Body of pancreas (tissue), 4 donors: Measurements from ENCODE around the gene SCRG1. TPM values are rescaled to one million over a fixed set of nuclear protein-coding genes. Genes with fewer than 3 reads are reported as not detected.

Experiments
- ATAC-seq: fragments of 150-250 bp; one replicate; pipeline ENCODE4 v1.9.1; 2016
- DNase-seq, 4 donors: peaks; one replicate each; pipeline ENCODE4 v3.0.0-alpha.2; 2019
- H3K27ac ChIP-seq, 4 donors: fragments of 200-600 bp; sonication (generic); 1 replicate in 3 of 4; 2 replicates in 1 of 4; pipeline versions ENCODE4 v1.5.1 to v1.6.1; 2016 to 2019; ENCODE audit warnings: mild to moderate bottlenecking in 1 of 4, mixed read lengths in 1 of 4, moderate library complexity in 1 of 4
- H3K27me3 ChIP-seq, 2 donors: fragments of 200-600 bp; sonication (generic); one replicate each; pipeline ENCODE4 v1.6.0; 2016; ENCODE audit warnings: mild to moderate bottlenecking in 1 of 2
- H3K36me3 ChIP-seq, 2 donors: fragments of 200-600 bp; sonication (generic); replicated peaks in 1 of 2; 2 replicates each; pipeline ENCODE4 v1.5.1; 2016; ENCODE audit warnings: low read depth in 2 of 2; ENCODE audit not compliant: insufficient read depth in 1 of 2
- H3K4me1 ChIP-seq: fragments of 200-600 bp; sonication (generic); one replicate; pipeline ENCODE4 v1.6.0; 2016
- H3K4me3 ChIP-seq, 2 donors: fragments of 200-600 bp; sonication (generic); 1 replicate in 1 of 2; 2 replicates in 1 of 2; pipeline ENCODE4 v1.5.1; 2016 to 2019
- H3K9me3 ChIP-seq, 3 donors: fragments of 200-600 bp; sonication (generic); 1 replicate in 2 of 3; 2 replicates in 1 of 3; pipeline ENCODE4 v1.5.1; 2016
- CTCF ChIP-seq, 7 experiments: fragments of 450-650 bp in 4 of 7; fragments of 200-600 bp in 3 of 7; sonication (generic) in 3 of 7; IDR thresholded peaks; one replicate each; pipeline ENCODE4 v1.5.1; 2016 to 2019; ENCODE audit warnings: antibody characterized with exemption in 7 of 7
- POLR2A ChIP-seq, 3 donors: fragments of 450-650 bp; IDR thresholded peaks; one replicate each; pipeline ENCODE4 v1.6.1; 2016; ENCODE audit warnings: antibody characterized with exemption in 3 of 3, mild to moderate bottlenecking in 2 of 3
- WGBS, 2 donors: methylation state at CpG; one replicate each; pipeline ENCODE4 v1.1.5; 2017; 5-methylcytosine and 5-hydroxymethylcytosine counted together
- intact Hi-C: fragments of 100-400 bp; cut with DNase I; formaldehyde crosslinking; loops from one replicate; pipeline ENCODE4 v1.15.1; 2023
- total RNA-seq, 2 donors: library from RNA; depleted of rRNA; stranded (reverse); fragments of >200 nt; gene quantifications; one replicate each; pipeline ENCODE4 v1.1.0, GENCODE V29; 2016

The SCRG1 gene
- total RNA-seq, 2 donors from 2014 or later = not detected

DNA sequence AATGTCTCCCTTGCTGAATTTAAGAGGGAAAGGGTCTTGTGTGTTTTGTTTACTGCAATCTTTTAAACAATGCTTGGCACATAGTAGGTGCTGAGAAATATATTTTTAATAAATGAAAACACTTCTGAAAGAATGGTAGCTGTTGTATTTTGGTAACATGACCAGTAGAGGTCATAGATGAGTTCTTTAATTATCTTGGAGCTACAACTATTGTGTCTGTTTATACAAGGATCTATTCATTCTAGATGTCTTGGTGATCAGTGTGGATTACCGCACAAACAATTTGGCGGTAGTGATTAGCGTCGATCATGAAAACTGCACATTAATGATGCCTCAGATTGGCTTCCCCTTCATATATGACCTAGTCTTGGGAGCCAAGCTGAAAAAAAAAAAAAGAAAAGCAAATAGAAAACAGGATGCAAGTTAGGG lies 21.4 kb upstream of the SCRG1 start:
- TF ChIP-seq CTCF (IDR thresholded peaks at IDR 0.05) (peak in 6 of 7 experiments; percentile 25 to 49 (median 42)), POLR2A (IDR thresholded peaks at IDR 0.05) (no peak)
- 5 to 11% methylated on average over 4 of the region's 4 CpGs for WGBS, 2 donors
- no peak for ATAC-seq

DNA sequence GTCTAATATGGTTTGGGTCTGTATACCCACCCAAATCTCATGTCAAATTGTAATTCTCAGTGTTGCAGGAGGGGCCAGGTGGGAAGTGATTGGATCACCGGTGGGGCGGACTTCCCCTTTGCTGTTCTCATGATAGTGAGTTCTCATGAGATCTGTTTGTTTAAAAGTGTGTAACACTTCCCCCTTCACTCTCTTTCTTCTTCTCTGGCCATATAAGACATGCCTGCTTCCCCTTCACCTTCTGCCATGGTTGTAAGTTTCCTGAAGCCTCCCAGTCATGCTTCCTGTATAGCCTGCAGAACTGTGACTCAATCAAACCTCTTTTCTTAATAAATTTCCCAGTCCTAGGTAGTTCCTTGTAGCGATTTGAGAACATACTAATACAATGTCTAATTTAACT lies 19.7 kb upstream of the SCRG1 start:
- H3K9me3 ChIP-seq = no peaks in the 10 kb centered on the region
- intact Hi-C loops = loop anchor here (5.0 to 10.0 kb wide), 2 partner anchors 101 to 404 kb away; no protein-coding TSS in a partner anchor
- DNase-seq (no peak), ATAC-seq (no peak)
- WGBS, 2 donors = 76 to 77% methylated on average over 3 of the region's 3 CpGs
- no peak overlapping the region for H3K4me3 ChIP-seq
- H3K27me3 ChIP-seq = no peaks in the 10 kb centered on the region
- H3K27ac ChIP-seq = no peak overlapping the region
- no peaks in the 10 kb centered on the region for H3K36me3 ChIP-seq
- TF ChIP-seq CTCF (IDR thresholded peaks at IDR 0.05) = no peak
- no peak for TF ChIP-seq POLR2A (IDR thresholded peaks at IDR 0.05)
- peaks cover 3% of the 10 kb centered on the region for H3K4me1 ChIP-seq

More for the DNA sequence above, 21.4 kb upstream of the SCRG1 start:
- Histone ChIP-seq H3K27ac (no peak overlapping the region), H3K4me1 (peaks cover 3% of the 10 kb centered on the region), H3K9me3 (no peaks in the 10 kb centered on the region), H3K36me3 (no peaks in the 10 kb centered on the region), H3K27me3 (no peaks in the 10 kb centered on the region), H3K4me3 (no peak overlapping the region)
- intact Hi-C loops = no loop called here
- no peak for DNase-seq

DNA sequence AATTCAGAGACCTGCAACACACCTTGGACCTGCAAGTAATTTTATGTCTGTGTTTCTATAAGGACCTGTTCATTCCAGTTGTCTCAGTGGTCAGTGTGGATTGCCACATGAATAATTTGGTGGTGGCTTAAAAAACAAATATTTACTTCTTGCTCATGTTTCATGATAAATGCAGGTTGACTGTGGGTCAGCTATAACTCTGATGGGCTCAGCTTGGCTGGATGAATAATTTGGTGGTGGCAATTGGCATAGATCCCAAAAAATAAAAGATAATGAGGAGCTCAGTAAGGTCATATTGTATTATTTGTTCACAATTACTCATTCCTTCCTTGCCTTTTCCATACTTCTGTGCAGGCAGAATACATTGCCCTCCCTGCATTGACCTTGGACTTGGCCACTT lies 18.9 kb upstream of the SCRG1 start:
- ATAC-seq (no peak), DNase-seq (no peak)
- H3K4me1 ChIP-seq = peaks cover 3% of the 10 kb centered on the region
- H3K4me3 ChIP-seq = no peak overlapping the region
- intact Hi-C loops = loop anchor here (5.0 to 10.0 kb wide), 2 partner anchors 101 to 403 kb away; no protein-coding TSS in a partner anchor
- no peaks in the 10 kb centered on the region for H3K36me3 ChIP-seq
- TF ChIP-seq POLR2A (IDR thresholded peaks at IDR 0.05) (no peak), CTCF (IDR thresholded peaks at IDR 0.05) (no peak)
- no peaks in the 10 kb centered on the region for H3K27me3 ChIP-seq
- no peak overlapping the region for H3K27ac ChIP-seq
- H3K9me3 ChIP-seq = no peaks in the 10 kb centered on the region

GRCh38 chr4:173415885-173416653 lies 17.2 kb upstream of the SCRG1 start:
- Histone ChIP-seq H3K27me3 (no peaks in the 10 kb centered on the region), H3K4me3 (no peak overlapping the region), H3K36me3 (no peaks in the 10 kb centered on the region), H3K27ac (peak overlapping the region in 1 of 4 donors; percentile 66), H3K4me1 (peaks cover 3% of the 10 kb centered on the region), H3K9me3 (no peaks in the 10 kb centered on the region)
- intact Hi-C loops = loop anchor here (5.0 to 10.0 kb wide), 2 partner anchors 99 to 401 kb away; no protein-coding TSS in a partner anchor
- no peak for ATAC-seq
- peak in 1 of 3 donors; percentile 42 for TF ChIP-seq POLR2A (IDR thresholded peaks at IDR 0.05)
- TF ChIP-seq CTCF (IDR thresholded peaks at IDR 0.05) = peak in 1 of 7 experiments; percentile 17
- peak in 1 of 4 donors; percentile 71 for DNase-seq
- WGBS, 2 donors = 69 to 88% methylated on average over 25 to 26 of the region's 26 CpGs
